C4-2B (cell line): ENCODE data around the gene EXPH5.

Experiments used
- ZFX ChIP-seq: fragments of 450-650 bp; IDR thresholded peaks from 2 replicates; pipeline ENCODE4 v1.6.1; 2017
- TF ChIP-seq, protein P1 (sequence below): fragments of 450-650 bp; conservative IDR thresholded peaks from 2 replicates; pipeline ENCODE4 v1.5.1; 2017; ENCODE audit warnings: mild to moderate bottlenecking

DNA sequence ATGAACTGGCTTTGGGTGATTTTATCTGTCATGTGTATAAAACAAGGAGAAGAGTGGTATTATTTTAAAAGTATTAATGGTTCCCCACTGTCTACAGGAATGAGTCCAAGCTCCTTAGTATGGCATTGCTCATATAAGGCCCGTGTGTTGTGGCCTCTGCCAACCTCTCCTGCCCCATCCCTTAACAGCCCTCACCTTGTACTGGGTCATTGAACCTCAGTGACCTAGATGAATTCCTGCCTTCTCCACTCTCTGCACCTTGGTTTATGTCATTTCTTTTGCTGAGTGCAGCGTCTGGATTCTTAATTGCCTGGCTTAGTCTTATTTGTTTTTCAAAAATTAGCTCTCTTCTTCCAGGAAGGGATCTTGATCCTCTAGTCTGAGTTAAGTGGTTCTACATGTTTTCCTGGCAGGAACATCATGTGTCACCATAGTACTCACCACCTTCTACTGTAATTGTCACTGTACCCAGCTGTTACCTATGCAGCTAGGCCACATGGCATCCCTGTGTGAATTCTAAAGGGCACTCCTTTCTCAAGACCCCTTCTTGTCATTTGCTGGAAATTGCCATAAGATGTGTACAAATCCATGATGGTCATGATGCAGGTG lies 59.2 kb downstream of the EXPH5 start:
- TF ChIP-seq, protein P1, sequence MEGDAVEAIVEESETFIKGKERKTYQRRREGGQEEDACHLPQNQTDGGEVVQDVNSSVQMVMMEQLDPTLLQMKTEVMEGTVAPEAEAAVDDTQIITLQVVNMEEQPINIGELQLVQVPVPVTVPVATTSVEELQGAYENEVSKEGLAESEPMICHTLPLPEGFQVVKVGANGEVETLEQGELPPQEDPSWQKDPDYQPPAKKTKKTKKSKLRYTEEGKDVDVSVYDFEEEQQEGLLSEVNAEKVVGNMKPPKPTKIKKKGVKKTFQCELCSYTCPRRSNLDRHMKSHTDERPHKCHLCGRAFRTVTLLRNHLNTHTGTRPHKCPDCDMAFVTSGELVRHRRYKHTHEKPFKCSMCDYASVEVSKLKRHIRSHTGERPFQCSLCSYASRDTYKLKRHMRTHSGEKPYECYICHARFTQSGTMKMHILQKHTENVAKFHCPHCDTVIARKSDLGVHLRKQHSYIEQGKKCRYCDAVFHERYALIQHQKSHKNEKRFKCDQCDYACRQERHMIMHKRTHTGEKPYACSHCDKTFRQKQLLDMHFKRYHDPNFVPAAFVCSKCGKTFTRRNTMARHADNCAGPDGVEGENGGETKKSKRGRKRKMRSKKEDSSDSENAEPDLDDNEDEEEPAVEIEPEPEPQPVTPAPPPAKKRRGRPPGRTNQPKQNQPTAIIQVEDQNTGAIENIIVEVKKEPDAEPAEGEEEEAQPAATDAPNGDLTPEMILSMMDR: no peak
- no peak for TF ChIP-seq ZFX
